Activated T-helper 2 cell treated with anti-CD3 and anti-CD28 coated beads, Interferon-gamma antibody, Interleukin-2, Interleukin-4, amounts not matched to agents 10 μg/mL and 5 μg/mL and 100 μg/mL, durations not matched to agents 14 hours and 24 hours and 36 hours (primary cell): Measurements from ENCODE around the gene ASB13. TPM values are rescaled to one million over a fixed set of nuclear protein-coding genes. Genes with fewer than 3 reads are reported as not detected.

Source experiments
- DNase-seq: peaks from one replicate; pipeline ENCODE4 v3.0.0; 2021; ENCODE audit warnings: low spot score
- H3K27ac Mint-ChIP-seq: one replicate; pipeline ENCODE4 v1.8.0; 2021; ENCODE audit warnings: mixed read lengths
- H3K27me3 Mint-ChIP-seq: one replicate; pipeline ENCODE4 v1.8.0; 2021; ENCODE audit warnings: low read depth, mixed read lengths
- H3K36me3 Mint-ChIP-seq: one replicate; pipeline ENCODE4 v1.8.0; 2021; ENCODE audit warnings: low read depth, mixed read lengths
- H3K4me1 Mint-ChIP-seq: one replicate; pipeline ENCODE4 v1.8.0; 2021; ENCODE audit warnings: low read depth, mixed read lengths
- H3K4me3 Mint-ChIP-seq: one replicate; pipeline ENCODE4 v1.8.0; 2021; ENCODE audit warnings: low read depth, mild to moderate bottlenecking, moderate library complexity, mixed read lengths
- H3K9me3 Mint-ChIP-seq: one replicate; pipeline ENCODE4 v1.8.0; 2021; ENCODE audit warnings: mixed read lengths
- intact Hi-C: fragments of 100-400 bp; cut with micrococcal nuclease; formaldehyde crosslinking; loops from one replicate; pipeline ENCODE4 v1.15.1; 2023
- total RNA-seq: library from RNA; stranded (reverse); gene quantifications from 2 replicates; pipeline ENCODE4 v1.2.3, GENCODE V29; 2022

ASB13 gene
- total RNA-seq, 1 donor from 2014 or later: 15.2 TPM

DNA sequence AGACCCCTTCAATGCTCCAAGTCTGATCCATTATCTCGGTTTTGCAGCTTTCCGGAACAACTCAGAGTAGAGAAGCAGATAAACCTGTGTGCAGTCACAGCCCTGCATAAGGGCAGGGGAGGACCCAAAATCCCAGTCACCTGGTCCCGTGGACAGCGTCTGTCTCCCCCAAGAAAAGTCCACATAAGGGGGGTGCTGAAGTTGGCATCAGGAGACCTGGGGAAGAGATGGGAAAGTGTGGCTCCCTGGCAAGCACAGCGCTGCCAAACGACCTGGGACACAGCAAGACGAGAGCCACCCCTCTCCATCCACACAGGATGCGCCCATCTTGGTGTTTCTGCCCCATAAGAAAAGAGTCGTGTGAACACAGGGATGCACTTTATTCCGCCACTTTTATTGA, 27.9 kb downstream of the ASB13 start:
- Mint-ChIP-seq H3K4me3 (no peak overlapping the region), H3K36me3 (peaks cover 3% of the 10 kb centered on the region), H3K4me1 (no peaks in the 10 kb centered on the region), H3K27ac (no peak overlapping the region), H3K9me3 (no peaks in the 10 kb centered on the region), H3K27me3 (peaks cover 4% of the 10 kb centered on the region)
- intact Hi-C loops: no loop called here
- DNase-seq: no peak

DNA sequence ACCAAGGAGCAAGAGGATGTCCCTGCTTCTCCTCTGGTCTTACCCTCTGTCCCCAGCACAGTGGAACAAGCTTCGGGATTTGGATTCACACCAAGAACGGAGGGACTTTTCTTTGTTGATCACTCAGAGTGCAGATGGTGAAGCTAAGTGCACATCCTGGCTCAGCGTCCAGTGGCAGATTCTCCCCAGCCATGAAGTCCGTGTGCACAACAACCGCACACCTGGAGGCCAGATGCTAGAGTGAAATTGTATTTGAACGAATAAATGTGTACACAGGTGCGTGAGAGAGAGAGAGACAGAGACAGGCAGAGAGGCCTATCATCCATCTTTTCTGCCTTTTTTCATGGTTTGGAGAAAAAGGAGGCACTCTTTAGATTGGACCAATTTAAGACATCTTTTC, 31.5 kb downstream of the ASB13 start:
- DNase-seq: no peak
- no peaks in the 10 kb centered on the region for H3K9me3 Mint-ChIP-seq
- no peak overlapping the region for H3K4me3 Mint-ChIP-seq
- intact Hi-C loops: no loop called here
- peaks cover under 1% of the 10 kb centered on the region for H3K4me1 Mint-ChIP-seq
- H3K27ac Mint-ChIP-seq: no peak overlapping the region
- peaks cover 4% of the 10 kb centered on the region for H3K27me3 Mint-ChIP-seq
- no peaks in the 10 kb centered on the region for H3K36me3 Mint-ChIP-seq

GRCh38 chr10:5633166-5633749, 33.1 kb downstream of the ASB13 start:
- peaks cover 6% of the 10 kb centered on the region for H3K27me3 Mint-ChIP-seq
- no peak overlapping the region for H3K4me3 Mint-ChIP-seq
- peaks cover 14% of the 10 kb centered on the region for H3K4me1 Mint-ChIP-seq
- H3K27ac Mint-ChIP-seq: no peak overlapping the region
- intact Hi-C loops: no loop called here
- DNase-seq: no peak
- H3K9me3 Mint-ChIP-seq: no peaks in the 10 kb centered on the region
- no peaks in the 10 kb centered on the region for H3K36me3 Mint-ChIP-seq

DNA sequence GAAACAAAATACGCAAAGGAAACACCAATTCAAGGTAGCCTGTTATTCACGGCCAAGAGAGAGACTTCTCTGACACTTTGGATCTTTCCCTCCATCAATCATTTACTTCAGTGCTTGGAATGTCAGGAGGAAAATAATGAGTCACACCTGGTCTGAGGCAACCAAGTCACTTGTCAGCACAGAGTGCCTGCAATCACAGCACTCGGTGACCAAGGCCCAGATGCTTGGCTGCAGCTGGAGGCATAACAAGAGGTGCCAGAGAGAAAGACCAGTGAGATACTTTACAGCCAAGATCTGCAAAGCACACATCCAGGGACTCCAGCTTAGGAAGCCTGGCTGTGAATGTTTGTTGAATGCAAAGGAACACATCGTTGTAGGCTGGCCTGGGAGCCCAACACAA, 33.9 kb downstream of the ASB13 start:
- H3K27ac Mint-ChIP-seq: no peak overlapping the region
- no peaks in the 10 kb centered on the region for H3K36me3 Mint-ChIP-seq
- intact Hi-C loops: no loop called here
- H3K27me3 Mint-ChIP-seq: peaks cover 6% of the 10 kb centered on the region
- no peak for DNase-seq
- no peak overlapping the region for H3K4me3 Mint-ChIP-seq
- no peaks in the 10 kb centered on the region for H3K9me3 Mint-ChIP-seq
- peaks cover 16% of the 10 kb centered on the region for H3K4me1 Mint-ChIP-seq

GRCh38 chr10:5631936-5632335, 34.5 kb downstream of the ASB13 start:
- Mint-ChIP-seq H3K4me1 (peaks cover 16% of the 10 kb centered on the region), H3K27me3 (peaks cover 6% of the 10 kb centered on the region), H3K27ac (no peak overlapping the region), H3K4me3 (no peak overlapping the region), H3K9me3 (no peaks in the 10 kb centered on the region), H3K36me3 (no peaks in the 10 kb centered on the region)
- no peak for DNase-seq
- intact Hi-C loops: no loop called here

DNA sequence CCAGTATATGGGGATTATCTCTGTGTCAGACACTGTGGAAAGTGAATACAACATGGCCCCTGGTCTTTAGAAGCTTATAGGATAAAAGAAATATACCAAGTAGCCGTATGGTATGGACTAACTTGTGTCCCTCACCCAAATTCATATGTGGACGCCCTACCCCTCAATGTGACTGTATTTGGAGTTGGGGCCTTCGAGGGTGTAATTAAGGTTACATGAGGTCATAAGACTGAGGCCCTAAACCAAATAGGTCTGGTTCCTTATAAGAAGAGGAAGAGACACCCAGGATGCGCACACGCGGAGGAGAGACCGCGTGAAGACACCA, 36.3 kb downstream of the ASB13 start:
- no peaks in the 10 kb centered on the region for H3K36me3 Mint-ChIP-seq
- H3K4me1 Mint-ChIP-seq: peaks cover 19% of the 10 kb centered on the region
- no peak for DNase-seq
- intact Hi-C loops: no loop called here
- no peak overlapping the region for H3K4me3 Mint-ChIP-seq
- H3K27ac Mint-ChIP-seq: no peak overlapping the region
- peaks cover 6% of the 10 kb centered on the region for H3K27me3 Mint-ChIP-seq
- H3K9me3 Mint-ChIP-seq: no peaks in the 10 kb centered on the region

GRCh38 chr10:5629303-5630111, 36.9 kb downstream of the ASB13 start:
- Mint-ChIP-seq H3K27ac (peak overlapping the region; percentile 83), H3K36me3 (no peaks in the 10 kb centered on the region), H3K4me3 (no peak overlapping the region), H3K4me1 (peaks cover 19% of the 10 kb centered on the region), H3K9me3 (no peaks in the 10 kb centered on the region), H3K27me3 (peaks cover 2% of the 10 kb centered on the region)
- DNase-seq: peak; percentile 79
- intact Hi-C loops: loop anchor here (1.0 to 10.0 kb wide), 5 partner anchors 183 to 815 kb away; partner anchors contain the start of gene GDI2

DNA sequence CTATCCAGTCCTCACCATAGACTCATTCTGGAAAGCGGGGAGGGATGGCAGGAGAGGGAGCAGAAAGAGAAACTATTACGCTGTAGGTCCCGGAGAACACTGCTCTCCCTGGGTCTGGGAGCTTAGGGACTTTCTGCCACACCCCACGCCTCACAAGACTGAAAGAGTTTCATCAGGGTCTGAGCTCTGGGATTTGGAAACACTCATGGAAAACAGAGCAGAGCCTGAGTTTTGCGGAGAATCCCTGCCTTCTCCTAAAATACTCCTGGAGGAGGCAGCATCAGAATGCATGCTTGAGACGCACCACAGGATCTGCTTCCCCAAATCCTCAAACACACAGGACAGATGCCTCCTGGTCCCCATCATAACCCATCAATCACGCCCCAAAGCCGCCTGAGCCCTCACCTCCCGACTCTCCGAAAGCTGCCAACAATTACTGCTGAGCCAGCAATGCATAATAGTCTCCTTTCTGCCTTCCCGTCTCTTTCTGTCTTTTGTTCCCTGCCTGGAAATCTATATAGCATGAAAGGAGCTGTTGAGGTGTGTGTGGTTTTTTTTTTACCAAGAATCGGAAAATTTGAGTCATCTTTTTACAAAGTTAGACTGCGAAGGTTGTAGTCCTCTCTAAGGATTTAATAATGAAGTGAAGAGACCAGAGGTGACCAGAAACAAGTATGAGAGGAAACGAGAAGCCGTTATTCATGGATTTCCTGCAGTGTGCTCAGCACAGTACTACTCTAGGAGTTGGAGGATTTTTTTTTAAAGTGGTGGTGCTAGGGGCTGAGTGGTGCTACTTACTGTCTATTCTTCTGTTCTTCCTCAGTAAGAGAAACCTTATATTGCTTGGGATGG, 37.7 kb downstream of the ASB13 start:
- no peak for DNase-seq
- Mint-ChIP-seq H3K4me1 (peaks cover 19% of the 10 kb centered on the region), H3K4me3 (no peak overlapping the region), H3K27me3 (peaks cover 2% of the 10 kb centered on the region), H3K27ac (peak overlapping the region; percentile 83), H3K9me3 (no peaks in the 10 kb centered on the region), H3K36me3 (no peaks in the 10 kb centered on the region)
- intact Hi-C loops: loop anchor here (1.0 to 10.0 kb wide), 5 partner anchors 182 to 814 kb away; partner anchors contain the start of gene GDI2

DNA sequence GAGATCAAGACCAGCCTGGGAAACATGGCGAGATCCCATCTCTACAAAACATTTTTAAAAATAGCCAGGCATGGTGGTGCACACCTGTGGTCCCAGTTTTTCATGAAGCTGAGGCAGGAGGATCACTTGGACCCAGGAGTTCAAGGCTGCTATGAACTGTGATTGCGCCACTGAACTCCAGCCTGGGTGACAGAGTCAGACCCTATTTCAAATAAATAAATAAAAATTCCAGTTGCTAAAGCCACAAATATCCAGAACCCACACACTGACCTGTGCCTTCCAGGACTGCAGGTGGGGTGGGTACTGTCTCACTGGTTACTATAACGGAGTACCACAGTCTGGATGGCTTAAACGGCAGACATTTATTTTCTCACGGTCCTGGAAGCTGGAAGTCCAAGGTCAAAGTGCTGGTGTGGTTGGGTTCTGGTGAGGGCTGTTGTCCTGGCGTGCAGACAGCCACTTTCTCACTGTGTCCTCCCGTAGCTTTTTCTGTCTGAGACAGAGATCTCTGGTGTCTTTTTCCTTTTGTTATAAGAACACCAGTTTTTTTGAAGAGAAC, 38.8 kb downstream of the ASB13 start:
- Mint-ChIP-seq H3K27ac (peak overlapping the region; percentile 36), H3K4me3 (no peak overlapping the region)
- intact Hi-C loops: loop anchor here (2.0 to 10.0 kb wide), 3 partner anchors 181 to 813 kb away; no protein-coding TSS in a partner anchor

DNA sequence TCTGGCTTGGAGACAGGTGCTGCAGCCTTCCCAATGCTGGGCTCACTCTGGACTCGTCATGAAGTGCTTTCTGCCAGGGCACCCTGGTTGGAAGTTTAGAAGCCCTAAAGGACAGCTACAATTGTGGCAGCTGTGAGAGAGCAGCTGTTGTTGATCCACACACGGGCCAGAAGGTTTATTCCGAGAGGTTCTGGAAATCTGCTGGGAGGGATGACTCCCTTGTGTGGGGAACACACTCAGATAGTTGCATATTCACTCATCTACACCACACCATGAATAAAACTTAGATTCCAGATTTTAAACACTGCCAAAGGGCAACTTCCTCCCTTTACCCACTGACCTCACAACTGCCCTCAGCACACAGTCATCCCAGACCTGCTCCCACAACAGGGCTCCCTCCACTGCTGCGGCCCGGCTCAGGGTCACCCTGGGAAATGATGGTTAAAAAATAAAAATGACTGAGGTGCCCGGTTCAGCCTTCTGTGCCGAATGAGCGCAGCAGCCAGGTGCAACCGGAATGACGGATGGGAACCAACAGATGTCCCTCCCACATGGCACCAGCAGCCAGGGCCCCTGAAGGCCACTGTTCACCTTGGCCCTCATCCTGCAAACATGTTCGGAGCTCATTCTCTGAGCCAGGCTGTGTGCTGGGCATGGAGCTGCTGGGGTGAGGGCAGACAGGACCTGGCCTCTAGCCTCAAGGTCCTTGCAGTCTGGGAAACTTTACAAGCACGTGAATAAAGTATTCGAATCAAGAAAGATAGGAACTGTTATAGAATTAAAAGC, 40.2 kb downstream of the ASB13 start:
- Mint-ChIP-seq H3K4me1 (peaks cover 22% of the 10 kb centered on the region), H3K4me3 (no peak overlapping the region), H3K27ac (no peak overlapping the region), H3K27me3 (peaks cover 2% of the 10 kb centered on the region), H3K36me3 (no peaks in the 10 kb centered on the region), H3K9me3 (no peaks in the 10 kb centered on the region)
- no peak for DNase-seq
- intact Hi-C loops: loop anchor here (10.0 kb wide), 2 partner anchors 781 to 811 kb away; no protein-coding TSS in a partner anchor

More for the DNA sequence above, 38.8 kb downstream of the ASB13 start:
- Mint-ChIP-seq H3K27me3 (peaks cover 2% of the 10 kb centered on the region), H3K4me1 (peaks cover 22% of the 10 kb centered on the region), H3K36me3 (no peaks in the 10 kb centered on the region), H3K9me3 (no peaks in the 10 kb centered on the region)
- no peak for DNase-seq

DNA sequence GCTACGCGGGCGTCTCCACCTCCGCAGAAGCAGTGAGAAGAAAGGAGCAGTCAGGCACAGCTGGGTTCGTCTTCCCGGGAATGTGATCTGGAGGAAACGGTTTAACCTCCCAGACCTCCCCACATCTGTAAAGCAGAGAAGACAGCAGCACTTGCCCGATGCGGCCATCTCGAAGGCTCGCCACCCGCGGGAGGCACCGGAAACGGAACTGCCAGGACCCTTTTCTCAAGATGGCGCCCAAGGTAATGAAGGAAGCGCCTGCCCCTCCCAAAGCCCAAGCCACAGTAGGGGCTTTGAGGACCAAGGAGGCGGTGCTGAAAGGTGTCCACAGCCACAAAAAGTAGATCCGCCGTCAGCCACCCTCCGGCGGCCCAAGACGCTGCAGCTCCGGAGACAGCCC, 41.7 kb downstream of the ASB13 start:
- intact Hi-C loops: loop anchor here (10.0 kb wide), 2 partner anchors 780 to 810 kb away; no protein-coding TSS in a partner anchor
- H3K9me3 Mint-ChIP-seq: no peaks in the 10 kb centered on the region
- no peak for DNase-seq
- H3K36me3 Mint-ChIP-seq: no peaks in the 10 kb centered on the region
- H3K4me1 Mint-ChIP-seq: peaks cover 20% of the 10 kb centered on the region
- H3K4me3 Mint-ChIP-seq: no peak overlapping the region
- H3K27ac Mint-ChIP-seq: no peak overlapping the region
- H3K27me3 Mint-ChIP-seq: peaks cover 4% of the 10 kb centered on the region
